Activated naive CD4-positive, alpha-beta T cell treated with Interleukin-2 at 50 U/mL for 16 hours (primary cell): ENCODE measurements around the gene RAPGEF4.
"Not testable (repeated sequence)": the region's sequence is repeated elsewhere in the genome, so short reads cannot be mapped to it uniquely, and the experiment has no call there.

Experiments
- DNase-seq: peaks from one replicate; pipeline ENCODE4 v3.0.0-alpha.2; 2020

RAPGEF4 gene

GRCh38 chr2:172730411-172730810 lies 5.2 kb upstream of the RAPGEF4 start:
- no peak for DNase-seq

- DNase-seq: no peak
Measured at GRCh38 chr2:172734711-172735581, 699 bp upstream of the RAPGEF4 start.

GRCh38 chr2:172736424-172737174 lies 954 bp downstream of the RAPGEF4 start:
- no peak for DNase-seq

- DNase-seq: no peak
Measured at GRCh38 chr2:172739661-172740266, 4.1 kb downstream of the RAPGEF4 start.

GRCh38 chr2:172740856-172741255 lies 5.2 kb downstream of the RAPGEF4 start:
- no peak for DNase-seq

- no peak for DNase-seq
Measured at GRCh38 chr2:172742931-172743540, 7.4 kb downstream of the RAPGEF4 start.

- no peak for DNase-seq
Measured at GRCh38 chr2:172743898-172744297, 8.3 kb downstream of the RAPGEF4 start.

GRCh38 chr2:172745636-172746035 lies 10.0 kb downstream of the RAPGEF4 start:
- DNase-seq: no peak

GRCh38 chr2:172748543-172748942 lies 12.9 kb downstream of the RAPGEF4 start:
- not testable (repeated sequence) for DNase-seq

GRCh38 chr2:172749388-172749787 lies 13.7 kb downstream of the RAPGEF4 start:
- DNase-seq: no peak

GRCh38 chr2:172751564-172751963 lies 15.9 kb downstream of the RAPGEF4 start:
- no peak for DNase-seq

- no peak for DNase-seq
Measured at GRCh38 chr2:172753610-172754009, 18.0 kb downstream of the RAPGEF4 start.

- no peak for DNase-seq
Measured at GRCh38 chr2:172759441-172759840, 23.8 kb downstream of the RAPGEF4 start.

- DNase-seq: no peak
Measured at GRCh38 chr2:172761306-172761705, 25.7 kb downstream of the RAPGEF4 start.

GRCh38 chr2:172762574-172762973 lies 26.9 kb downstream of the RAPGEF4 start:
- no peak for DNase-seq

- no peak for DNase-seq
Measured at GRCh38 chr2:172763079-172763478, 27.4 kb downstream of the RAPGEF4 start.

GRCh38 chr2:172765662-172766061 lies 30.0 kb downstream of the RAPGEF4 start:
- DNase-seq: no peak

GRCh38 chr2:172768401-172768800 lies 32.8 kb downstream of the RAPGEF4 start:
- no peak for DNase-seq

GRCh38 chr2:172769879-172770278 lies 34.2 kb downstream of the RAPGEF4 start:
- no peak for DNase-seq

GRCh38 chr2:172770887-172771286 lies 35.2 kb downstream of the RAPGEF4 start:
- DNase-seq: no peak

- DNase-seq: no peak
Measured at GRCh38 chr2:172772633-172773032, 37.0 kb downstream of the RAPGEF4 start.

GRCh38 chr2:172774302-172774701 lies 38.7 kb downstream of the RAPGEF4 start:
- no peak for DNase-seq

- DNase-seq: no peak
Measured at GRCh38 chr2:172775319-172775718, 39.7 kb downstream of the RAPGEF4 start.
